ENCODE results near the gene RAPGEF3.

Gene RAPGEF3

GRCh38 chr12:47755655-47756562 is 2.8 kb downstream of the RAPGEF3 start:
- DNase-seq (ENCODE audit: low read depth), result no peak

DNA sequence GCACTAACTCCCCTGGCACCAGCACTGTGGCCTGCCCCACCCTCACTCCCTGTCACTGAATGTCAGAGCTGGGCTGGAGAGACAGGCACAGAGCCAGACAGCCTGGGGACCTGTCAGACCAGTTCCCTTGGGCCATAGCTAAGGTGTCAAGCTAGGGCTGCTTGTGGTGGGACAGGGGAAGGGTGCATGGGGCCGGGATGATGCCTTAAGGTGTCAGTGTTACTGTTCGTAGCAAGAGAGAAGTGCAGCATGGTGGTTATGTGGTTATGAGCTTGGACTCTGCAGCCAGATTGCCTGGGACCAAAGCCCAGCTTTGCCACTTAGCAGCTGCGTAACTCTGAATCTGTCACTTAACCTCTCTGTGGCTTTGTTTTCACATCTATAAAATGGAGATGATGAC is 3.8 kb downstream of the RAPGEF3 start:
- DNase-seq (ENCODE audit: low read depth), result no peak

GRCh38 chr12:47754126-47754525 is 4.6 kb downstream of the RAPGEF3 start:
- DNase-seq (ENCODE audit: low read depth), result no peak

DNA sequence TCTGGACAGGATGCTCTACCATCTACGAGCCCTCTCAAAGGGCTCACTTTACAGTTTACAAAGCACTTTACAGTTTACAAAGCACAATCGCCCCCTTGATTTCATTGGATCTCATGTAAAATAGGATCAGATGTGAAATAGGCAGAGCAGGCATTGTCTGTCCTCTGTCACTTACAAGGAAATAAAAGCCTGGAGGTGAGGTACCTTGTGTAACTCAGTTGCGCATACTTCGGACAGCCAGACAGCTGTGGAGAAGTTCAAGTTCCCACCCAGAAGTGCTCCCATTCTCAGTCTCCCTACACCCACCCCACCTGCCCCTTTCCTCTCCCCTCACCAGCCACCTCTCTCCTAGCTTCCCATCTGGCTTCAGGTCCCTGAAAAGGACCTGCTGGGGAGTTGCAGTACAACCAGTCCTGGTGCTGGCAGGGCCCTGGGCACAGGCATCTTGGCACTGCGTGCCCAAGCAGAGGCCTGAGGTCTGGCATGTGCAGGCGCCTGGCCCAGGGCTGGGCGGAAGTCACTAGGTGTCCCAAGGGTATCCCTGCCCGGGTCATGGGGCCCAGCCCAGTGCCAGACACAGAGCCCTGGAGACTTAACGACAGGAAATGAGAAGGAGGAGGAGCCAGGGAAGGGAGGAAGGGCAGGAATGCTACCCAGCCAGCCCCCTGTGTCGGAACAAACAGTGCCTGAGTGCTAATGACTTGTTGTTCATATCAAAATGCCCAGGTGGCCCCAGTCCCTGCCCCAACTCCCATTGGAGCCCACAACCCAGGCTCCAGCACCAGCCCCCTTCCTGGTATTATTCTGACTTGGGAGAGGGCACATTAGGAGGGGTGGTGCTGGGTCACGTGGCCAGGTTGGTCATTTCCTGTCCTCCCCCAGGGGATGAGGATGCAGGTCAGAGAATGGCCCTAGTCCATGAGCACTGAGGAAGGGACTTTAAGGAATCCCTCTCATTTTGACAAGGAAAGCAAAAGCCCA is 5.4 kb downstream of the RAPGEF3 start:
- no peak for DNase-seq (ENCODE audit: low read depth)

GRCh38 chr12:47752552-47752951 is 6.1 kb downstream of the RAPGEF3 start:
- no peak for DNase-seq (ENCODE audit: low read depth)

DNA sequence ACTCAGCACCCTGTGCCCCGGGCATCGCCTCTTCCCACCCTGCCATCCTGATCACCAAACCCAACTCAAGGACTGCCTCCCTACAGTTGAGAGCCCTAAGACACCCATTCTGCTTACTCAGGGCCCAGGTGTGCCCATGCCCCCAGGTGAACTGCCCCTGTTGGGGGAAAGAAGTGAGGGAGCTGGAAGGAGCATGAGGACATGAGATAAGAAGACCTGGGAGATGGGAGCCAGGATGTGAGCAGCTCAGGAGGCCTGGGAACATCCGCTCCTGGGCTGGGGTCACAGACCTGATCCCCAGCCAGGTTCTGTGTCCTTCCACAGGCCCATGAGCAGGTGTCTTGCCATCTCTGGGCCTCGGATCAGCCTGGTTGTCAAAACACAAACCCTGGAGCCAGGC is 6.6 kb downstream of the RAPGEF3 start:
- DNase-seq (ENCODE audit: low read depth), result no peak

DNA sequence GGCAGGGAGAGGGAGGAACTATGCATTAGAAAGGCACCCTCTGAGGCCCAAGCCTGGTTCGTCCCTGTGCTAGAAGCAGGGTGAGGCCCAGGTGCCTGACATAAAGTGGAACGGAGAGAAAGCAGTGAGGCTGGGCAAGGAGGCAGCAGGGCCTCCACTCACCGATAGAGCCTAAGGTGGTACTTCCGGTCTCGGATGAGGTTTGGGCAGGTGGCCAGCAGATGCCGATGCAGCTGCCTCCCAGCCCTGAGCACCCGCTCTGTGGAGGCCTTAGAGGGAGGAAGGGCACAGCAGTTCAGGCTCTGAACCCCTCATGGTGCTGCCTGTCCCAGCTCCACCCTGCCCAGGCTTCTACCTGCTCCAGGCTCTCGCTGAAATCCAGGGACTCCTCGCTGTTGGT is 7.1 kb downstream of the RAPGEF3 start:
- DNase-seq (ENCODE audit: low read depth), result no peak

DNA sequence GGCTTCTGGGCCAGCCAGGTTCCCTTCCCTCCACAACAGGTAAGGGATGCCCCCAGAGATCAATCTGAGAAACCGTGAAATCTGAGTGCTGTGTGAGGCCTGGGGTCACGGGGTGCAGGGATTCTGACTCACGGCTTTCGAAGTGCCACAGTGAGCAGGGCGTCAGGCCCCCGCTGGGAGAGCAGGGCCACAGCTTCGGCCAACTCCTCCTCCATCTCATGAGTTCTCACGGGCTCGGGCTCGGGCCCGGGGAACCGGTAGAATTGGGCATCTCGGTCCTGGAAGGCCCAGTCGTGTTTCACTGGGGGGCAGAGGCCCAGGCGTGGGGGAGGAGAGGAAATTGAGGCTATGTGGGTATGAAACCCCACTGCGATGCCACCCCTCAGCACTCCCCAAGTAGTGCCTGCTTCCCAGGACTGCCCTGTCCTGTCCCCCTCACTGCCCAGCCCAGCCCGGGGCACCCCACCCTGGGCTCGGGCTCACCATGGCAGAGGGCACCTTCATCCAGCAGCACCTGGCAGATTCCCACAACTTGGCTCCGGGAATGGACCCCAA is 7.7 kb downstream of the RAPGEF3 start:
- no peak for DNase-seq (ENCODE audit: low read depth)

DNA sequence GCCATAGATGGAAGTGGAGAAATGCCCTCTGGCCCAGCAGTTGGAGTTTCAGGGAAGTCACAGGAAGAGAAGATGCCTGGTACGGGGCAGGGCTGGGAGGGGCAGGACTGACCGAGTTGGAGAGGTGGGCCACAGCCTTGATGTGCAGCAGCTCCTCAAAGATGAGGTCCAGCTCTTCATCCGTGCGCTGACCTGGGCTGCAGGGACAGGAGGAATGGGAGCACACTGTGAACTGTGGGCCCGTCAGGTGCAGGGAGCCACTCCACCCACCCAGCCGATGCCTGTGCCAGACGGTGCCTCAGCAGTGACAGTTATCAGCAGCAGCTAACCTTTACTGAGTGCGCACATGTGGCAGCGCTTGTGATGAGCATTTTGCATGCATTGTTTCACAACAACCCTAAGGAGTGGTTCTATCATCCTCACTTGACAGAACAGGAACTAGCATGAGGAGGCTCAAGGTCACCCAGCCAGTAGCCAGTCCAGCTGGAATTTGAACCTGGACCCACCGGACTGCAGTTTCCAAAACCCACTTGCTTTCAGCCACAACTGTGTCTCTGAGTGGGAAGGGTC is 8.4 kb downstream of the RAPGEF3 start:
- no peak for DNase-seq (ENCODE audit: low read depth)

DNA sequence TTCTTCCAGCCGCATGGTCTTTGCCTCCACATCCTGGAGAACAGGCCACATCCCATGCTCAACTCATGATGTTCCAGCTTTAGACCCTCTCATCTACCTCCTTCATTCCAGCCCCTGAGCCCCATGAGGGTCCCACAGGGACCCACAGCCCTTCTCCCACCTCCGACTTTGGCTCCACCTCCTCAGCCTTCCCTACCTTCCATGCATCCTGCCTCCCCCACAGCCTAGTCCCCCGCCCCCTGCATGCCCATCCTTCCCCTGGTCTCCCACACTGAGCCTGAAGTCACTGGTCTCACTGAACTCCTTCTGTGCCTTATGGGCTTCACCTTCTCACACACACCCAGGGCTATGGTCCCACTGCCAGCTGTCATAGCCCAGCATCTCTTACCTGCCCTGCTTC is 9.8 kb downstream of the RAPGEF3 start:
- no peak for DNase-seq (ENCODE audit: low read depth)

DNA sequence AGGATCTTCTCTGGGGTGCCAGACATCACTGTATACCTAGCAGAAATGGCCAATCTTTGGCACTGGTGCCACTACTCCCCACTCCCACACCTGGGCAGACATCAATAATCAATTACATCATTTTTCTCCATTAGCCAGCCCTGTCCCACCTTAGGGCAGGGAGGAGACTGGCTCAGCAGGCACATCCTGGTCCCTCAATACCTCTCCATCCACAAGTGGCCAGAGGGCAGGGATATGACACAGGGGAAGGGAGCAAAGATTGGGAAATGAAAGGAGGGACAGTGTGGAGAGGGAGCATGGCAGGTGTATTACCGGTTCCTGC is 10.2 kb downstream of the RAPGEF3 start:
- no peak for DNase-seq (ENCODE audit: low read depth)

- DNase-seq (ENCODE audit: low read depth), result no peak
Observed at GRCh38 chr12:47747596-47748506, 10.8 kb downstream of the RAPGEF3 start.

DNA sequence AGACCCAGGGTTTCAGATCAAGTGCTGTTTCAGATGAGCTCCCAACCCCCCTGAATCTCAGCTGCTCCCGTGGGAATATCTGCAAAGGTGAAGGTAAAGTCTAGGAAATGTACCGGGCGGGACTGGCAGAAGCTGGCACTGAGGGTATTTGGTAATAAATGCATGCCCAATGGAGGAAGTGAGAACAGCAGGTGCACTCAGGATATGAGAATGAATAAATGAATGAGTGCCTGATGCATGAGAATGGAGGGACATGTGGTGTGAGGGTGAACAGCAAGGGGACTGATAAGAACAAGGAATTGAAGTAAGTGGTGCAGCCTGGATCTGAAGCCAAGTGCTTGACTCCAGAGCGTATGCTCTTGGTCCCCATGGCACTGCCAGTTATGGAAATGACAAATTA is 11.6 kb downstream of the RAPGEF3 start:
- no peak for DNase-seq (ENCODE audit: low read depth)

- no peak for DNase-seq (ENCODE audit: low read depth)
Observed at GRCh38 chr12:47746523-47746922, 12.2 kb downstream of the RAPGEF3 start.

GRCh38 chr12:47746073-47746472 is 12.6 kb downstream of the RAPGEF3 start:
- DNase-seq (ENCODE audit: low read depth), result no peak

DNA sequence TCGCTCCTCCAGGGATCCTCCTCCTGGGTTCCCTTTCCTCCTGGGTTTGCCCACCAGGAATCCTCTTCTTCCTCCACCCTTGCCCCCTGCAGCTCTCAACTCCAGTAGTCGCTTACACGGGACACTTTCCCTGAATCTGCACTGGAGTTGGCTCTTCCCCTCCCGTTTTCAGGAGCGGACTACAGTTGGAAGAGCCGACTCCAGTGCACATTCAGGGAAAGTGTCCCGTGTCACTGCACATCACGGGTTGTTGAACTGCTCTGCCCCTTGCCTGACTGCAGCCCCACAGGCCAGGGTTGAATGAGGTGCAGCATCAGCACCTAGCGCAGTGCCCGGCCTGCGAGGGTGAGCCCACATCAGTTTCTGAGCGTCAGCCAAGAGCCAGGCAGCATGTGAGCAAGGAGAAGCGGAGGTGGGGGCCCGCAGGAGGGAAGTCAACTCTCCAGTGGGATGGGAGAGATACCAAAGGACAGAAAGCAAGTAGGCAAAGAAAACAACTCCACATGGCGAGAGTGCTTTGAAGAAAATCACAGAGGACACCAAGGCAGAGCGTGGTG is 13.1 kb downstream of the RAPGEF3 start:
- no peak for DNase-seq (ENCODE audit: low read depth)

DNA sequence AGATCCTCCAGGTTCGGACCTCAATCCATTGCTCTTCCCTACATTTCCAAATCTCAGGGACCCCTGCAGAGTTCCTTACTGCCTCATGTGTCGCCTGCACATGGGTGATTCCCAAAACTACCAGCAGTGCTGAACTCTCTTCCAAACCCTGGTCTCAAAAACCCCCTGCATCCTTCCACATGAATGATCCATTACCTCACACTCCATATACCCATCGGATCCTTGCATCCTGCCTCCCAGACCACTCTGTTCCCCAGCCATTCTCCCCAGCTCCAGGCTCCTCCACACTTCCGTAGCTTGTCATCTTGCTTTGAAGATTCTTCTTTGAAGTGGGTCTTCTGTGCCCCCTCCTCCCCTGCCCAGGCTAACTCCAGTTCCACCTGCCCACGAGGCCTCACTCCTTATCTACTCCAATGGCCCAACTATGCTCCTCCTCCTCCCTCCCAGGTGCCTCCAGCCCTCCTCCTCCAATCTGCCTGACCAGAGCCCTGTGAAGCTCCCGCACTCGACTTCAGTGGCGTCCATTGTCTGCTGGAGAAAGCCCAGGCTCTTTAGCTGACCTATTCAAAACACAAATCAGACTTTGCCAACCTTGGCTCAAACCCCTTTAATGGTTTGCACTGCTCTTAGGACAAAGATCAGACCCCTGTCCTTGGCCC is 13.8 kb downstream of the RAPGEF3 start:
- no peak for DNase-seq (ENCODE audit: low read depth)

DNA sequence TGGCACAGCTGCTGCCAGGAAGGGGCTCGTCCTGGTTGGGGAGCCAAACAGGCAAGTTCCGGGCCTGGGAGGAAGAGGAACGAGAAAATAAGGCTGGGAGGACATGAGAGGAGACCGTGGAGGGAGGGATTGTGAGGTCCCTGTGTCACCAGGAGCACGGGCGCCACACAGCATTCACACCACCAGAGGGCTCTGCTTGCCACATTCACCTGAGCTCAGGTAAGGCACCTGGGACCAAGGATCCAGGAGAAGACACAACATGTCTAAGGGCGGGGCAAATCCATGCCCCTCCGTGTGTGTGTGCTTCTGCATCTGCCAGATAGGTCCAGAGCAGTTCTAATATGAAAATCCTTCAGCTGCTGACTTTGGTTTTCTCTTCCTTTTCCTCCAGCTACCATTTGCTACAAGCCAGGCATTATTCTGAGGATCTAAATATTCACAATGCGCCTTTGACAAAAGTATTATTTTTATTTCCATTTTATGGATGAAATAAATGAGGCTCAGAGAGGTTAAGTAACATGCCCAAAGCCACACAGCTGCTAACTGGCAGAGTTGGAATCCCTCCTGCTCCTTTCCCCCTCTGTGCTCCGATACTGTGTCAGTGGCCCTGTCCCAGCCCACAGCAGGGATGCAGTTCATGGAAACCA is 14.6 kb downstream of the RAPGEF3 start:
- peak; percentile 18 for DNase-seq (ENCODE audit: low read depth)

- no peak for DNase-seq (ENCODE audit: low read depth)
Observed at GRCh38 chr12:47743311-47743860, 15.3 kb downstream of the RAPGEF3 start.

Data from T-helper 22 cell (primary cell).